A673 (cell line): ENCODE measurements around the gene TMEM179.

Source experiments
- EZH2 ChIP-seq: fragments of 200-600 bp; sonication (generic); IDR thresholded peaks from 2 replicates; pipeline ENCODE4 v1.6.1; 2017; ENCODE audit warnings: borderline replicate concordance, low read depth, mild to moderate bottlenecking, mixed read lengths, antibody characterized with exemption, low read length; ENCODE audit not compliant: poor library complexity, severe bottlenecking
- TF ChIP-seq, protein P1 (sequence below): fragments of 300-800, 200-600 bp; sonication (generic); conservative IDR thresholded peaks from 2 replicates; pipeline ENCODE4 v1.5.1; 2017; ENCODE audit warnings: low read depth, mild to moderate bottlenecking, antibody characterized with exemption, low read length, moderate library complexity, mixed read lengths

- TF ChIP-seq, protein P1, sequence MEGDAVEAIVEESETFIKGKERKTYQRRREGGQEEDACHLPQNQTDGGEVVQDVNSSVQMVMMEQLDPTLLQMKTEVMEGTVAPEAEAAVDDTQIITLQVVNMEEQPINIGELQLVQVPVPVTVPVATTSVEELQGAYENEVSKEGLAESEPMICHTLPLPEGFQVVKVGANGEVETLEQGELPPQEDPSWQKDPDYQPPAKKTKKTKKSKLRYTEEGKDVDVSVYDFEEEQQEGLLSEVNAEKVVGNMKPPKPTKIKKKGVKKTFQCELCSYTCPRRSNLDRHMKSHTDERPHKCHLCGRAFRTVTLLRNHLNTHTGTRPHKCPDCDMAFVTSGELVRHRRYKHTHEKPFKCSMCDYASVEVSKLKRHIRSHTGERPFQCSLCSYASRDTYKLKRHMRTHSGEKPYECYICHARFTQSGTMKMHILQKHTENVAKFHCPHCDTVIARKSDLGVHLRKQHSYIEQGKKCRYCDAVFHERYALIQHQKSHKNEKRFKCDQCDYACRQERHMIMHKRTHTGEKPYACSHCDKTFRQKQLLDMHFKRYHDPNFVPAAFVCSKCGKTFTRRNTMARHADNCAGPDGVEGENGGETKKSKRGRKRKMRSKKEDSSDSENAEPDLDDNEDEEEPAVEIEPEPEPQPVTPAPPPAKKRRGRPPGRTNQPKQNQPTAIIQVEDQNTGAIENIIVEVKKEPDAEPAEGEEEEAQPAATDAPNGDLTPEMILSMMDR, result no peak
- no peak for TF ChIP-seq EZH2
Measured at GRCh38 chr14:104550861-104551728, 53.5 kb downstream of the TMEM179 start.
